OCI-LY3 (cell line): ENCODE results near the gene LRRC38.
"Not testable (repeated sequence)": the region's sequence is repeated elsewhere in the genome, so short reads cannot be mapped to it uniquely, and the experiment has no call there.

Experiments used
- EZH2phosphoT487 ChIP-seq: fragments of 200-600 bp; shearing (Covaris generic); IDR thresholded peaks from 2 replicates; pipeline ENCODE4 v1.6.1; 2018; ENCODE audit warnings: antibody characterized with exemption, mixed run types, low read depth
- TF ChIP-seq, protein P1 (sequence below): fragments of 200-600, 300-600 bp; sonication (generic); IDR thresholded peaks from 2 replicates; pipeline ENCODE4 v1.5.1; 2014; ENCODE audit warnings: antibody characterized with exemption, low read length, low read depth

DNA sequence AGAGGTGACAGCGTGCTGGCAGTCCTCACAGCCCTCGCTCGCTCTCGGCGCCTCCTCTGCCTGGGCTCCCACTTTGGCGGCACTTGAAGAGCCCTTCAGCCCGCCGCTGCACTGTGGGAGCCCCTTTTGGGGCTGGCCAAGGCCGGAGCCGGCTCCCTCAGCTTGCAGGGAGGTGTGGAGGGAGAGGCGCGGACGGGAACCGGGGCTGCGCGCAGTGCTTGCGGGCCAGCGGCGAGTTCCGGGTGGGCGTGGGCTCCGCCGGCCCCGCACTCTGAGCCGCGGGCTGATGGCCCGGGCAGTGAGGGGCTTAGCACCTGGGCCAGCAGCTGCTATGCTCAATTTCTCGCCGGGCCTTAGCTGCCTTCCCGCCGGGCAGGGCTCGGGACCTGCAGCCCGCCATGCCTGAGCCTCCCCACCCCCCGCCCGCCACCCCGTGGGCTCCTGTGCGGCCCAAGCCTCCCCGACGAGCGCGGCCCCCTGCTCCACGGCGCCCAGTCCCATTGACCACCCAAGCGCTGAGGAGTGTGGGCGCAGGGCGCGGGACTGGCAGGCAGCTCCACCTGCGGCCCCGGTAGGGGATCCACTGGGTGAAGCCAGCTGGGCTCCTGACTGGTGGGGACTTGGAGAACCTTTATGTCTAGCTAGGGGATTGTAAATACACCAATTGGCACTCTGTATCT lies 74.6 kb downstream of the LRRC38 start:
- not testable (repeated sequence) for TF ChIP-seq EZH2phosphoT487
- TF ChIP-seq, protein P1, sequence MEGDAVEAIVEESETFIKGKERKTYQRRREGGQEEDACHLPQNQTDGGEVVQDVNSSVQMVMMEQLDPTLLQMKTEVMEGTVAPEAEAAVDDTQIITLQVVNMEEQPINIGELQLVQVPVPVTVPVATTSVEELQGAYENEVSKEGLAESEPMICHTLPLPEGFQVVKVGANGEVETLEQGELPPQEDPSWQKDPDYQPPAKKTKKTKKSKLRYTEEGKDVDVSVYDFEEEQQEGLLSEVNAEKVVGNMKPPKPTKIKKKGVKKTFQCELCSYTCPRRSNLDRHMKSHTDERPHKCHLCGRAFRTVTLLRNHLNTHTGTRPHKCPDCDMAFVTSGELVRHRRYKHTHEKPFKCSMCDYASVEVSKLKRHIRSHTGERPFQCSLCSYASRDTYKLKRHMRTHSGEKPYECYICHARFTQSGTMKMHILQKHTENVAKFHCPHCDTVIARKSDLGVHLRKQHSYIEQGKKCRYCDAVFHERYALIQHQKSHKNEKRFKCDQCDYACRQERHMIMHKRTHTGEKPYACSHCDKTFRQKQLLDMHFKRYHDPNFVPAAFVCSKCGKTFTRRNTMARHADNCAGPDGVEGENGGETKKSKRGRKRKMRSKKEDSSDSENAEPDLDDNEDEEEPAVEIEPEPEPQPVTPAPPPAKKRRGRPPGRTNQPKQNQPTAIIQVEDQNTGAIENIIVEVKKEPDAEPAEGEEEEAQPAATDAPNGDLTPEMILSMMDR, result not testable (repeated sequence)
